Kidney capillary endothelial cell (primary cell): ENCODE measurements around the gene GCNA.

Experiments
- DNase-seq: peaks from one replicate; pipeline ENCODE4 v3.0.0-alpha.2; 2018; ENCODE audit warnings: low spot score

The GCNA gene, protein sequence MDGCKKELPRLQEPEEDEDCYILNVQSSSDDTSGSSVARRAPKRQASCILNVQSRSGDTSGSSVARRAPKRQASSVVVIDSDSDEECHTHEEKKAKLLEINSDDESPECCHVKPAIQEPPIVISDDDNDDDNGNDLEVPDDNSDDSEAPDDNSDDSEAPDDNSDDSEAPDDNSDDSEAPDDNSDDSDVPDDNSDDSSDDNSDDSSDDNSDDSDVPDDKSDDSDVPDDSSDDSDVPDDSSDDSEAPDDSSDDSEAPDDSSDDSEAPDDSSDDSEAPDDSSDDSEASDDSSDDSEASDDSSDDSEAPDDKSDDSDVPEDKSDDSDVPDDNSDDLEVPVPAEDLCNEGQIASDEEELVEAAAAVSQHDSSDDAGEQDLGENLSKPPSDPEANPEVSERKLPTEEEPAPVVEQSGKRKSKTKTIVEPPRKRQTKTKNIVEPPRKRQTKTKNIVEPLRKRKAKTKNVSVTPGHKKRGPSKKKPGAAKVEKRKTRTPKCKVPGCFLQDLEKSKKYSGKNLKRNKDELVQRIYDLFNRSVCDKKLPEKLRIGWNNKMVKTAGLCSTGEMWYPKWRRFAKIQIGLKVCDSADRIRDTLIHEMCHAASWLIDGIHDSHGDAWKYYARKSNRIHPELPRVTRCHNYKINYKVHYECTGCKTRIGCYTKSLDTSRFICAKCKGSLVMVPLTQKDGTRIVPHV

DNA sequence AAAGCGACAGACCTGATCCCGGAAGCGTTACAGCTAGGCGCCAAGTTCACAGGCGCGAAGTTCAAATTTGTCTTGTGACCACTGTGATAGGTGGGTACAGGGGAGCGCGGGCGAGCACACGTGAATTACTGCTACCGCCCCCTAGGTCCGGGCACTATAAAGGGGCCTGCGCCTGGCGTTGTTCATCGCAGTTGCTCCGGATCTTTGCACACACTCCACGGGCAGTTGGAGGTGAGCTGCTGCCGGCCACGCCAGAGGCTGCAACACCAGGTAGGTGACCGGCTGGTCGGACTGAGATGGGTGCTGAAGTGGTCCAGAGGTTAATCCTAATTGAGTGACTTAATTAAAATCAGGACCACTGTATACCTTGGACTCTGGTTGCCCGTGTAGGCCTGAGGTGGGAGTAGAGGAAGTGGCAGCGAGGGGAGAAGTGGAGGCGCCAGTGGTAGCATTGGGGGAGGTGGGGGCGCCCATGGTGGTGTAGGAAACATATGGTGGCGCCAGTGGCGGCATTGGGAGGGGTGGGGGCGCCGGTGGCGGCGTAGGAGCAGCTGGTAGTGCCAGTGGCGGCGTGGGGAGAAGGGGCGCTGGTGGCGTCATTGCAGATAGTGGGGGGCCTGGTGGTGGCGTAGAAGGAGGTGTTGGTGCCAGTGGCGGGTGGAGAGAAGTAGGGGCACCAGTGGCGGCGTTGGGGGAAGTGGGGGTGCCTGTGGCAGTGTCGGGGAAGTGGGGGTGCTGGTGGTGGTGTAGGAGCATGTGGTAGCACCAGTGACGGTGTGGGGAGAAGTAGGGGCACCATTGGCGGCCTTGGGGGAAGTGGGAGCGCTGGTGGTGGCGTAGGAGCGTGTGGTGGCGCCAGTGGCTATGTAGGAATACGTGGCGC, at the start of gene GCNA:
TSS of gene GCNA (plus strand) at position 185 of the 883 bp plus-strand sequence. CDS start 2,385 bp downstream, outside the sequence.
- DNase-seq, result no peak

DNA sequence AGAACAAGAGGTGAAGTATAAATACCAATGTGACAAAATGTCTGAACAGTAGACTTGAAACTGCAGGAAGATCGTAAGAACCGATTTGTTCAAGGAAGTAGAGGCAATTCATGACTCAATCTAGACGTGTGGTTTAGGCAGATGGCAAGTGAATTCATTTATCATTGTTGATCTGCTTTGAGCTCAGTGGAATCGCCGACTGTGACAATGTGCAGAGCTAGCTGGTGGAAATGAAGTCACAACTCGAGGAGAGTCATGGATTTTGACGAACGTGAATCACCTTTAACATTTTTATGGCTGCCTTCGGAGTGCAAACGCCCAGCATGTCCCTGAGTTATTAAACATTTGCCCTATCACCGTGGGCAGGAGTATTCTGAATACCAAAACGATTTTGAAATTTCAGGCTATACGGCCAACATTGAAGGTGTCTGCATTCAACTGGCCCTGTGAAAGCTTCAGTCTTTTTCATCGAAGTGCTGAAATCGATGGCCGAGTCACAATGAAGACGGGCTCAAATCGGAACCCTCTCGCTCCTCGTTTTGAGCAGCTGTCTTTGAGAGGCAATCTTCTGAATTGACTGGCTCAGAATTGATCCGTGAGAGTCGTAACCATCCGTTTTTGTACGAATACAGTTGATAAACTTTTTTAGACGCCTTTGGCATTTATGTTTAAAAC, 46.0 kb upstream of the GCNA start:
- DNase-seq, result peak; percentile 65

DNA sequence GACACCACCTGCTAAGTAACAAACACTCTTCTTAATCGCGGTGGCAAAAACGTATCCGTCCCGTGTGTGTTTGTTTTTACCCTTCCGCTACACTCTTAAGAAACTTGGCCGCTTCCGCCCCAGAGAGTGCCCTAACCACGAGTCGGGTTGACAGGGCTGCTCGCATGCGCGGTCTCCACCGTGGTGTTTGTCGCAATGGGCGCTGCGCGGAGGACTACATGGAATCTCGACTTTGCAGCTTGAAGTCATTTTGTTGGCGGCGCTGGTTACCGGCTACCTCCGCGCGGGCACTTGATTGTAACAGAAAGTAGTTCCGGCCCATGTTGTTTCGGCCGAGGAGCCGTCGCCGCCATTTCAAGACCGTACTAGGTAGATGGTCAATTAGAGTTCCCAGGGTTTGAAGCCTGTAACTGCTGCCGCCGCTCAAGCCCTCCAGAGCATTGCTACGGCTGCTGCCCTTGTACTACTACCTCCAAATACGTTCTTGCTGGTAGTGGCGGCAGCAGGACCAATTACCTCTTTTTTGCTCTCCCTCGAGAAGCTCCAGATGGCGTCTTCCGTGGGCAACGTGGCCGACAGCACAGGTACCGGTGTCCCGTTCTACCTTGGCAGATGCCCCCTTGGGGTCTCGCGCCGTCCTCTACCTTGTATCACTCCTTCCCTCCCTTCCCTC, 45.3 kb upstream of the GCNA start, which contains the start of gene OGT:
TSS of gene OGT (plus strand) at position 352 of the 673 bp plus-strand sequence. CDS start at position 548, 196 bp downstream.
- DNase-seq, result peak; percentile 71

DNA sequence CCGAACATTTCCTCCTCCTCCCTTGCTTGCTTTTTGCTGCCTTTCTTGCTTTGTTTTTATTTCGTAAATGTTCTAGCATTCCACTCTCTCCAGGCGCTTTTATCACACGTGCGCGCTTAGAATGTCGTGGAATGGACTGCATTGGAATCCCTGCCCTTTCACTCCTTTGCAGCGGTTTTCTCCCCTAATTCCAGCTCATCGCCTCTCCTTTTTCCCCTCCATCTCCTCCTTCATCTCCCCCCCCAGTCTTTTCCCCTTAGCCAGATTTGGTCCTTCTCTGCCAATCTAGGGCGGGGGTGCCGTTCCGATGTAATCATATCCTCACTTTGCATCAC, 44.8 kb upstream of the GCNA start:
- no peak for DNase-seq

DNA sequence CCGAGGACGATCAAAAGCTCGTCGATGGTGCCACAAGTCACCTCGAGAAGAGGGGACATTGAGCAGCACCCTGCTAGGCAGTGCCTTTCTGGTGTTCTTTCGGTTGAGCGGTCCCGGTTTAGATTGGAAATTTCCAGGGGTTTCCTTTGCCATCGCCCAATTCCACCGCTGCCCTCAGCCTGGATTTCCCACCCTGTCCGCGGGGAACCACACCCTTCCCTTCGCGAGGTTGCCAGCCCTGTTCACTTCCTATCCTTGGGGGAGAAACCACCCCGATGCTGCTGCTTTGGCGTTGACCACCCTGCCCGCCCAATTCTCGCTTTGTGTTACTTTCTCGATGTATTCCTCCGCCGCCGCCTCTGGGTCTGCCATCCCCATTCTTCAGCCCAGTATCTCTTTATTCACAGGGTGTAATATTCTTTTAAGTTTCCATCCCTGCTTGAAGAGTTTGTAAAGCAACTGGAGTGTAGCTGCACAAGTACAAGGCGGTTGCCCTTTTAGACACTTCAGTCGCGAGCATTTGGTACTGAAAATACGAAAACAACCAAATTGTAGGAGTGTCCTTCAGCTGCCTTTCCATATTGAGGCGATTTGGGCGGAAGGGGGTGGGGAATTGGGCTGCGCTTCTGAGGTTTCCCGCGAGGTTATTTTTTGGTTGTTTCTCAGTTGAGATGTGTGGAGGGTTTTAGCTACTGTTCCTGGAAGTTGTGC, 44.2 kb upstream of the GCNA start:
- DNase-seq, result peak; percentile 24

DNA sequence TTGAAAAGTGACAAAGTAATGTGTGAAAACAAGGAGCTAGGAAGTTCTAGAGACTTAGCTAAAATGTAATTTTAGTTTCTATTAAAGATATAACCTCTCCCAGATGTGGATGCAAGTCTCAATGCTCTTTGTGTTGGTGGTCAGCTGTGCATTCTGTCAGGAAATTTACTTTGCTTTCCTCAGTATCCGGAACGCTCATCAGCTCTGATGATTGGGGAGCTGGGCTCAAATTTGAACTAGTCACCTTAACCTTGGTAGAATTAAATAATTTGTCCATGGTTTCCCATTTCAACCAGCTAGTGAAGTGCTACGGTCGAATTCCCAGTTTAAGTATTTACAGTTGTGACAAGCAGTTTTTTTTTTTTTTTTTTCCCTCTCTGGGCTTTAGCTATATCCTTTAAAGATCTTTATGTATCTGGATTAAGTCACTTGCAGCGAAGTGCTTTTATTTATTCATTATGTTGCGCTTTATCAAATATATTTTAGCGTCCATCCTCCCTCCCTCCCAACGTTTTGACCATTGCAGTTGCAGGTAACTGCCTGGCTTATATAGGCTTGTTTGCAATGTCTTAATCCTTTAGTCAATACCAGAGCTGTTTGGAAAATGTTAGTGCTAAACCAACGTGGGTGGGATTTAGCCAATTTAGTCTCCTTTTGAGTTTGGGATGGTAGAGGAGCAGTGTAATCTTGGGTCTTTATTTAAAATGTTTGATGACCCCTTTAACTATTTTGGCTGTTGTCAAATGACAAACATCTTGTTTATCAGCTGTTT, 43.3 kb upstream of the GCNA start:
- no peak for DNase-seq

DNA sequence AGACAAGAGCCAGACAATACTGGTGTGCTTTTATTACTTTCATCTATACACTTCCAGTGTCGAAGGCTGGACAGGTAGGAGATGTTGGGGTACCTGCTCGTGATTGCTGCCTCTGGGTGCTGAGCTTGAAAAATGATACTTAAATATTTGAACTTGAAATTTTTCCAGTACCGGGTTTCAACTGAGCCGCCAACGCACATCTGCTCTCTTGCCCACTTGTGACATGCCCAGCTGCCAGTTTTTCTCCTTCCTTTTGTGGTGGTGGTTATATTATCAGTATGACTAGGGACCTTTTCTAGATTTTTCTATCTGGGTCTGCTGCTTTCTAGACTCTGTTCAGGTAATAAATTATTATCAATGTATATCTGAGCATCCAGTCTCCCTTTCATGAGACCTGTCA, 42.0 kb upstream of the GCNA start:
- no peak for DNase-seq

DNA sequence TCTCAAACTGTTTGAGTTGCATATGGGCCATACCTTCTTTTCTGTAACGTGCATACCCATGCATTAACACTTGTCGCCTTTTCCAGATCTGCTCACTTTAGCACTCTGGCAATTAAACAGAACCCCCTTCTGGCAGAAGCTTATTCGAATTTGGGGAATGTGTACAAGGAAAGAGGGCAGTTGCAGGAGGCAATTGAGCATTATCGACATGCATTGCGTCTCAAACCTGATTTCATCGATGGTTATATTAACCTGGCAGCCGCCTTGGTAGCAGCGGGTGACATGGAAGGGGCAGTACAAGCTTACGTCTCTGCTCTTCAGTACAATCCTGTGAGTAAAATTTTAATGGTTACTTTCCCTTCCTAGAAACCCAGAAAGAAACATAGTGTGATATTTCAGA, 40.5 kb upstream of the GCNA start:
- no peak for DNase-seq

DNA sequence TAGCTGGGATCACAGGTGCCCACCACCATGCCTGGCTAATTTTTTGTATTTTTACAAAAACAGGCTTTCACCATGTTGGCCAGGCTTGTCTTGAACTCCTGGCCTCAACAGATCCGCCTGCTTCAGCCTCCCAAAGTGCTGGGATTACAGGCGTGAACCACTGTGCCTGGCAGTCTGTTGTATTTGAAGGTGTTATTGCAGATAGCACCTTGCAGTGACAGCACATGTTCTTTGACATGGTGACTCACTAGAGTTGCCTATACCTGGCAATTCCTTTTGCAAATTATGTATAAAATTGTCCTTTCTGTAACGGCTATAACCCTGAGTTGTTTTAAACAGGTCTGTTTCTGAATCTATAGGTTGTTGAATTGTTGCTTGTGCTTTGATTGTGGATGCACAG, 37.4 kb upstream of the GCNA start:
- DNase-seq, result no peak

DNA sequence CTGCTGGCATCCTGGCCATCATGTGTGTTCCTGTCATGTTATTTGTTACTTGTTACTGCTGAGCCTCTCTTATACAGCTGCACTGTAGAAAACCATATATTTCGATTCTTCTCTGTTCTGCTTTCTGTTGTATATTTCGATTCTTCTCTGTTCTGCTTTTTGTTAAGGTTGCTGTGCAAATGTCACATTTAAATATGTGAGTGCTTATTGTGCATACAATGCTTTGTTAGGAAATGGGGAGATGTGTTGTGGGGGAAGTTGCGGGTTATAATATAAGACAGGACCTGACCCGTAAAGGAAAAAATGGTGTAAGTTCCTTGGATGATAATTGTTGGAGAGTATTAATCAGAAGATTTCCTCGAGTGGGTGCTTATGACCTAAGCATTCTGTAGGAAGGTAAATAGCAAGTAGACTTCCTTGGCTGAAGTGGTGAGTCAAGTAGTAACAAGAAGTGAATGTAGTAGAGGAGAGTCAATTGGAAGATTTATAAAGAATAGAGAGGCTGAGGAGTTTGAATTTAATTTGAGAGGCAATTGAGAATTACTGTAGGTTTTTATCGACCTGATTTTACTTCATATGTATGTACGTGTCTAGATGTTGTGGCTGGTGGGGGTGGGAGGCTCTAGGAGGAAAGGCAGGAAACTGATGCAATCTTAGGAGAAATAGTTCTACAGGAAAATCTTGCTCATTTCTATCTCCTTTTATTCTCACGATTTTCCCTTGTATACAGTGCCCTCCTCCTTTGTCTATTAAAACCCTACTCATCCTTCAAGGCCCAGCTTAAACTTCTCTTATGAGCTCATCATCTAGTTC, 36.8 kb upstream of the GCNA start:
- peak; percentile 31 for DNase-seq

DNA sequence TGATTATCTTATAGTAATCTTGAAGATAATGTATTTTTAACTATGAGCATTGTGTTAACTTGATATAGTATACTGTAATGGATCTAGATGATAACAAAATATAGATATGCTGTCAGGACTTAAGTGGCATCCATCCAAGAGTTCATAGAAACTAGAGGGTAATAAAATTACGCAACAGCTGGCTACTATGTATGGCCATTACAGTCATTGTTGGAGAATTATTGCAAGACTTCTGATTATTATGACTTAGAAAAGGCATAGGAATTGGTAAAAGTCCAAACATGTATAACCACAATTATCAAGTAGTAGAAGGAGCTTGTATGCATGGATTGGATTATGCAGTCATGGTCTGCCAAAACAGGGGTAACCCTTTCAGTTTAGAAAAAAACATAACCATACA, 35.8 kb upstream of the GCNA start:
- DNase-seq, result no peak

DNA sequence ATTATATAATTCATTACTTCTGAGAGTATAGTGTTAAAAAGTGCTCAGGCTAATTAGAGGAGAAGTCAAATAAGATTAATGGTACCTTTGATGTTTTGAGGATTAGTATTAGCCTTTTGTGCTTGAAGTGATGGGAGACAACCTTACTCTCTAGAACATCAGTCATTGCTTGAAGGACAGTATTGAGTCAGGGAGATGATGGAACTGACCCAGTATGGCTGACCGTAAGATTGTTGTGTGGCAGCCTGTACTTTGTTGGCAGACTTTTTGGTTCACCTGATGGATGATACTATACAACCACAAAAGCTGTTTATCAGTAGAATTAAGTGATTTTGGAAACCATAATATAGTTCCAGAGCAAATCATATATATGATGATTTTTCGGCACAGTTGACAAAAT, 35.4 kb upstream of the GCNA start:
- DNase-seq, result no peak

DNA sequence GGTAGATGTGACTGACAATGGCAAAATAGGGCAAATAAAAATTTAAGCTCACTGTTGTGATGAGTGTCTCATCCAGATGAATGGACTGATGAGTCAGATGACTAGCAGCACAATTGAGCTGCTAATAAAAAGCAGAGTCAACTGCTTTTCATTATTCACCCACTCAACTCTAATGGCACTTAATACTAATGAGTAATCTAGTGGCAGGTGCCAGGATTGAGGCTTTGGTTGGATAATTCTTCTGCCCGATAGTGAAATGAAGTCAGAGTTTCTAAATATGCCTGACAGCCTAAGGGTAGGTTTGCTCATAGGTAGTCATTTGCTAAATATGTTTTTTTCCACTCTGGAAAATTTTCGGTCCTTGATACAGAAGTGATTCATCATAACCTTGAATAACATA, 34.9 kb upstream of the GCNA start:
- DNase-seq, result peak; percentile 67

DNA sequence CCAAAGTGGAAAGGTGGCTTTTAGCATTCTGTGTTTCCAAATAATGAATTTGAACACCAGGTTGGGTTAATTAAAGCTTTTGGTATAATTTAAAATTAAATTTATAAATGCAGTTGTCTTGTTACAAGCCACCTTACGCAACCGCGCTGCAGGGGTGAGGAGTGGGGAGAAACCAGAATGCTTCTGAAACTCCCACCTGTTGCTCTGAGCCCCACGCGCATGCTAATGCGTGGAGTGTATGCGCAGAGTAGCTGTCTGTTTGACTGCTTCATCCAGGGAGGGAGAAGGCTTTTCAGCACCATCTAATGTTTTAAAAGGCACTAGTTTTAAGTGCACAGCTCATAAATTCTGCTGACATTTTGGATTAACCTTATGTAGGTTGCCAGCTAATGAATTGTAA, 32.9 kb upstream of the GCNA start:
- DNase-seq, result no peak

DNA sequence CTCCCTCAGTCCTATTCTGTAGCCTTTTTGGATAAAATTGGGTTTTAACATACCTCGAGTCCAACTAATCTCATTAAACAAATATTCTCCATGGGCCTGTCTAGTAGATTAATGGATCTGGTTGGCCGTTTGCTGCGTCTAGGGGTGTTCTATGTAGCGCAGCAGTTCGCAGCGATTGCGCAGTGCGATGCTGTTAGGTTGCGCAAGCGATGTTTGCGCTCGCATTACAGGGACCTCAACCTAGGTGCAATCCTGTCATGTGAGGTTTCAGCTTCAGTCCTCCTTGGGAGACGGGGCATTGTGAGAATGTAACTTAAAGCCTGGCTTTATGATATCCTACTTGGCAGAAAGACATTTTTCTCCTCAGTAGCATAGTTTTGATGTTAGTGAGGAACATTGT, 31.4 kb upstream of the GCNA start:
- DNase-seq, result no peak

DNA sequence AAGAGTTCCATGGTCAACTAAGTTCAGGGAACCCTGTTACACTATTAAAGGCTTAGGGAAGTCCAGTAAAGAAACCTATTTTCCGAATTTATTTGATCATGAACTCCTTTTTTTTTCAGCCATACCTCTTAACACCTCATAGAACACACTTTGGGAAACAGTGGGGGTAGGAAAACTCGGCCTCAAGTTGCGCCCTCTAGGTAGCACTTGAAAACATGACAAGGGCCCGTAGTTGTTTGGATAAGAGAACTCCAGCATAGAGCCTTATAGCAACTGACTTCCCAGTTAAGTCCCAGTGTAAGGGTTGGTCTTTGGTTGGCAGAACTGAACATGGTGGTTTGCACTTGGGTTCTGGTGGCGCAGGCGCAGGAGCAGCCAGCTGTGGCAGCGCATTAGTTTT, 30.9 kb upstream of the GCNA start:
- DNase-seq, result no peak

DNA sequence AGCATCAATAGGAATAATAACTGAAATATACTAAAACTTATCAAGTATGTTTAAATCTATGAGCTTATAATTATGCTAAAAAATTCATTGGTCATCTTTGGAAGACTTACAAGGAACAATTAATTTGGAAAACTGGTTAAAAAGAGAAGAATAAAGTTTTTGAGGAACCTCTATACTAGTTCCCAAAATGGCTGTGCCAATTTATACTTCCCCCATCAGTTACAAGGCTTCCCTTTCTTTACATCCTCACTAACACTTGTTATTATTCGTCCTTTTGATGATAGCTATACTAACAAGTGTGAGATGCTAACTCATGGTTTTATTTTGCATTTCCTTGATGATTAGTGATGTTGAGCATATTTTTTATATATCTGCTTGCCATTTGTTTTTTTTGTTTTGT, 28.3 kb upstream of the GCNA start:
- DNase-seq, result no peak

DNA sequence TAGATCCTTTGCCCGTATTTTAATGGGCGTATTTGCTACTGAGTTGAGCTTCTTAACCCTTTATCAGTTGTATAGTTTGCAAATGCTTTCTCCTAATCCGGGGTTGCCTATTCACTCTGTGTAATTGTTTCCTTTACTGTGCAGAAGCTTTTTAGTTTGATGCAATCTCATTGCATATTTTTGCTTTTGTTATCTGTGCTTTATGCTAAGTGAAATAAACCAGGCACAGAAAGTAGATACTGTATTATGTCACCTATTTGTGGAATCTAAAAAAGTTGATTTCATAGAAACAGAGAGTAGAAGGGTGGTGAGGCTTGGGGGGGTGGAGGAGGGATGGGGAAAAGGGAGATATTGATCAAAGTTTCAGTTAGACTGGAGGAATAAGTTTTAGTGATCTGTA, 27.7 kb upstream of the GCNA start:
- no peak for DNase-seq

DNA sequence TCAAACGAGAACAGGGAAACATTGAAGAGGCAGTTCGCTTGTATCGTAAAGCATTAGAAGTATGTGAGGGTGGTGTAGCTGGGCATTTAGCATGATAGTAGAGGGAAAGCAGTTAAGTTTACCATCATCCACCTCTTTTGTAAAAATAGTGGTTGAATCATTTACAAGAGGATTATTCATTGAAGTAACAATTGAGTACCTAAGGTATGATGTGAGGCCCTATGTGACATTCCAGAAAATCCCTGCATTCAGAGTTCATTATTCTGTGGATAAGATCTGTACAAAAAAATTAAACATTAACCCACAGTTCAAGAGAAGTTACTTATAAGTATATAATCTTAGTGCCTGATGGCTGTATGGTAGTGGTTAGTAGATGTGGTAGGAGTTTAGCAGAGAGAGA, 22.2 kb upstream of the GCNA start:
- no peak for DNase-seq
